Measurements from ENCODE around the gene BTG2.
A peak's percentile ranks its signal among the peaks of the same experiment; 100 is the strongest.
"Not testable (repeated sequence)": the region's sequence is repeated elsewhere in the genome, so short reads cannot be mapped to it uniquely, and the experiment has no call there.

The BTG2 gene, protein sequence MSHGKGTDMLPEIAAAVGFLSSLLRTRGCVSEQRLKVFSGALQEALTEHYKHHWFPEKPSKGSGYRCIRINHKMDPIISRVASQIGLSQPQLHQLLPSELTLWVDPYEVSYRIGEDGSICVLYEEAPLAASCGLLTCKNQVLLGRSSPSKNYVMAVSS

DNA sequence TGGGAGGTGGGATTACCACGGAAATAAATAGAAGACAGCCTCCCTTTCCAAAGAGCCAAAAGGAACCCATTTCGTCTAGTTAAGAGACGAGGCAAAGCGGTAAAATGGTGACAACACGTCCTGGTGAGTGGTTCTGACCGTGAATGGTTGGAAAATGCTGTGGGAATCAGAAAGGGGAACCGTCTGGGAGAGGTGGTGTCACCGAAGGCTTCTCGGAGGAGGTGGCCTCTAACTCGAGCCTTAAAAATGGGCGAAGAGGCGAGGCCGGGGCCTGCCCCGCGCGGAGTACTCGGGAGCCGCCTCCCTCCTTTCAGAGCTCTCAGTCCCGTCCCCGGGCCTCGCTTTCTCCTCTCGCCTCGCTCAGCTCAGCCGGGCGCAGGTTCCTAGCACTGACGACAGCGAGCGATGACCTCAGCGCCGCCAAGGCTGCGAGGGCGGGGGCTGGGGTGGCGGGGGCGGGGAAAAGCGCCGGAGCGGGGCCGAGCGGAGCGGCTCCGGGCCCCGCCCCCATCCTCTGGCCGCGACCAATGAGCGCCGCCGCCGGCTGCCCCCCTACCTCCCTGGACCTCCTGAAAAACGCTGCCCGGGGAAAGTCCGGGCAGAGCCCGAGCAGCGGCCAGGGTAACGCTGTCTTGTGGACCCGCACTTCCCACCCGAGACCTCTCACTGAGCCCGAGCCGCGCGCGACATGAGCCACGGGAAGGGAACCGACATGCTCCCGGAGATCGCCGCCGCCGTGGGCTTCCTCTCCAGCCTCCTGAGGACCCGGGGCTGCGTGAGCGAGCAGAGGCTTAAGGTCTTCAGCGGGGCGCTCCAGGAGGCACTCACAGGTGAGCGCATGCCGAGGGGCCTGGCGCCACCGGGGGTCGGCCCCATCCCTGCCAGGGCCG is at the start of gene BTG2:
Gene BTG2, plus strand, starts transcription at position 601 of the 890 bp plus-strand sequence. Its CDS starts 88 bp downstream, at position 689.
- peaks cover 43% of the 10 kb centered on the region for H3K36me3 Mint-ChIP-seq
- H3K4me3 Mint-ChIP-seq: peak within 1 kb of the TSS; percentile 86
- peak; percentile 94 for DNase-seq
- peaks cover 61% of the 10 kb centered on the region for H3K4me1 Mint-ChIP-seq
- H3K27me3 Mint-ChIP-seq: no peaks in the 10 kb centered on the region
- peak within 1 kb of the TSS; percentile 90 for H3K27ac Mint-ChIP-seq
- no peaks in the 10 kb centered on the region for H3K9me3 Mint-ChIP-seq
- CTCF ChIA-PET: interaction anchor here (1.0 to 8.9 kb wide), 6 partner anchors 10 to 34 kb away, joined by 3 to 138 read pairs (median 71); no protein-coding TSS in a partner anchor

DNA sequence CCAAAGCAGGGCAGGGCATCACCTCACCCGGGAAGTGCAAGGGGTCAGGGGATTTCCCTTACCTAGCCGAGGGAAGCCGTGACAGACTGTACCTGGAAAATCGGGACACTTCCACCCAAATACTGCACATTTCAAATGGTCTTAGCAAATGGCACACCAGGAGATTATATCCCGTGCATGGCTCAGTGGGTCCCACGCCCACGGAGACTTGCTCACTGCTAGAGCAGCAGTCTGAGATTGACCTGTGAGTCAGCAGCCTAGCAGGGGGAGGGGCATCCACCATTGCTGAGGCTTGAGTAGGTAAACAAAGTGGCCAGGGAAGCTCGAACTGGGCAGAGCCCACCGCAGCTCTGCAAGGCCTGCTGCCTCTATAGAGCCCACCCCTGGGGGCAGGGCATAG is 48.7 kb upstream of the BTG2 start:
- not testable (repeated sequence) for H3K27ac Mint-ChIP-seq, DNase-seq, H3K4me3 Mint-ChIP-seq, H3K9me3 Mint-ChIP-seq, H3K4me1 Mint-ChIP-seq, H3K36me3 Mint-ChIP-seq
- CTCF ChIA-PET: interaction anchor here (1.5 kb wide), 1 partner anchor 13 kb away, joined by 4 read pairs; no protein-coding TSS in a partner anchor
- H3K27me3 Mint-ChIP-seq: peaks cover 57% of the 10 kb centered on the region

DNA sequence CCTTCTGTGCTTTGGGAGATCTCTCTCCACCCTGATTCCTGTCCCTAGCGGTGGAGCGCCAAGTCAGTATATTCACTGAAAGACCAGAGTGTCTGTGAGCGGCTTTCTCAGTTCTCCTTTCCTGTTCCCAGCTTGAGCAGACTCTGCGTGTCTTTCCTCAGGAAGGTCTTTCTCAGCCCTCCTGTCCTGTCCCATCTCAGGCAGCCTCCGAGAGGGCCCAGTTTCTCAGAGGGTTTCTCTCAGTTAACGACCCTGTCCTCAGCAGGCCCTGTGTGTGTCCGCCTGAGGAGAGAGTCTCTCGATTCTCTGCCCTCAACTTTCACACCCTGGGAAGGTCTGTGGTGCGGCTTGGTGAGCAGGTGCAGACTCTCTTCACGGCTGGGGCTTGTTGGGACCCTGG is 41.8 kb upstream of the BTG2 start:
- H3K9me3 Mint-ChIP-seq: no peaks in the 10 kb centered on the region
- H3K27ac Mint-ChIP-seq: no peak overlapping the region
- DNase-seq: no peak
- peaks cover 30% of the 10 kb centered on the region for H3K27me3 Mint-ChIP-seq
- no peak overlapping the region for H3K4me3 Mint-ChIP-seq
- H3K36me3 Mint-ChIP-seq: no peaks in the 10 kb centered on the region
- CTCF ChIA-PET: interaction anchor here (0.6 to 11.3 kb wide), 5 partner anchors 9 to 224 kb away, joined by 3 to 591 read pairs (median 4); partner anchors contain the start of gene FMOD
- H3K4me1 Mint-ChIP-seq: peaks cover 10% of the 10 kb centered on the region

DNA sequence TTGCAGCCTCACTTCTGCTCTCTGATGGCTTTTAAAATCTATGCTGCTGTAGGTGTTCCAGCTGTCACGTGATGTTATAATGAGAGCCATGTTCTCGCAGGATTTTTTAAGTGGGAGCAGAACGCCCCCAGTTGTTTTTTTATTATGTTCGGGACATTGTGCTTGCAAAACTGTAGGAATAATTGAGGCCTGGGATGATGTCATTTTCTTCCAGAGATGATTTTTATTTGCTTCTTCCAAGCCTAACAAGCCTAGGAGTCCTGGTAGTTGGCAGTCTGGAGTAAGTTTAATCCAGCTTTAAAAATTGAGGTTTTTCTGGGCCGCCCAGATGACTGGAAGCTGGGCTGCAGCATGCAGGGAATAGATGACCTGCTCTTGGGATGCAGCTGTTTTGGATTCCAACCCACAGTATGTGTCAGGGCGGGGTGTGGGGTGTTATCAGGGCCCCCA is 41.2 kb upstream of the BTG2 start:
- H3K27ac Mint-ChIP-seq: no peak overlapping the region
- CTCF ChIA-PET: interaction anchor here (0.6 to 11.3 kb wide), 6 partner anchors 9 to 460 kb away, joined by 3 to 591 read pairs (median 4); partner anchors contain the start of gene FMOD
- peaks cover 29% of the 10 kb centered on the region for H3K27me3 Mint-ChIP-seq
- H3K4me3 Mint-ChIP-seq: no peak overlapping the region
- H3K36me3 Mint-ChIP-seq: no peaks in the 10 kb centered on the region
- H3K9me3 Mint-ChIP-seq: no peaks in the 10 kb centered on the region
- H3K4me1 Mint-ChIP-seq: peaks cover 10% of the 10 kb centered on the region
- DNase-seq: no peak

DNA sequence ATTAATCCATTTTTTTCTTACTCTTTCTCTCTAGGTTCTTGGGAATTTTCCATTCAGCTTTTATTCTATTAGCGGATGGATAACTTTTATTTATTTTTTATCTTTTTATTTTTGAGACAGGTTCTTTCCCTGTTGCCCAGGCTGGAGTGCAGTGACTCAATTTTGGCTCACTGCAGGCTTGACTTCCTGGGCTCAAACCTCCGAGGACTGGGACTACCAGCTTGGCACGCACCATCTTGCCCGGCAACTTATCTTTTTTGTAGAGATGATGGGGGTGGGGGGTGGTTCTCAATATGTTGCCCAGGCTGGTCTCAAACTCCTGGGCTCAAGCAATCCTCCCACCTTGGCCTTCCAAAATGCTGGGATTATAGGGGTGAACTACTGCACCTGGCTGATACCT is 39.8 kb upstream of the BTG2 start:
- no peak overlapping the region for H3K4me3 Mint-ChIP-seq
- H3K9me3 Mint-ChIP-seq: no peaks in the 10 kb centered on the region
- no peak for DNase-seq
- CTCF ChIA-PET: interaction anchor here (1.0 to 11.3 kb wide), 3 partner anchors 77 to 222 kb away, joined by 3 to 591 read pairs (median 11); partner anchors contain the start of gene FMOD
- H3K27ac Mint-ChIP-seq: no peak overlapping the region
- H3K36me3 Mint-ChIP-seq: no peaks in the 10 kb centered on the region
- peaks cover 10% of the 10 kb centered on the region for H3K4me1 Mint-ChIP-seq
- peaks cover 24% of the 10 kb centered on the region for H3K27me3 Mint-ChIP-seq

DNA sequence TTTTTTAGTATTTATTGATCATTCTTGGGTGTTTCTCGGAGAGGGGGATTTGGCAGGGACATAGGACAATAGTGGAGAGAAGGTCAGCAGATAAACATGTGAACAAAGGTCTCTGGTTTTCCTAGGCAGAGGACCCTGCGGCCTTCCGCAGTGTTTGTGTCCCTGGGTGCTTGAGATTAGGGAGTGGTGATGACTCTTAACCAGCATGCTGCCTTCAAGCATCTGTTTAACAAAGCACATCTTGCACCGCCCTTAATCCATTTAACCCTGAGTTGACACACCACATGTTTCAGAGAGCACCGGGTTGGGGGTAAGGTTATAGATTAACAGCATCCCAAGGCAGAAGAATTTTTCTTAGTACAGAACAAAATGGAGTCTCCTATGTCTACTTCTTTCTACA is 39.2 kb upstream of the BTG2 start:
- peaks cover 19% of the 10 kb centered on the region for H3K27me3 Mint-ChIP-seq
- not testable (repeated sequence) for H3K9me3 Mint-ChIP-seq, H3K36me3 Mint-ChIP-seq, H3K4me3 Mint-ChIP-seq, H3K27ac Mint-ChIP-seq, DNase-seq
- H3K4me1 Mint-ChIP-seq: peaks cover 16% of the 10 kb centered on the region
- CTCF ChIA-PET: interaction anchor here (1.6 to 11.3 kb wide), 5 partner anchors 76 to 222 kb away, joined by 6 to 591 read pairs (median 13); partner anchors contain the start of gene FMOD

DNA sequence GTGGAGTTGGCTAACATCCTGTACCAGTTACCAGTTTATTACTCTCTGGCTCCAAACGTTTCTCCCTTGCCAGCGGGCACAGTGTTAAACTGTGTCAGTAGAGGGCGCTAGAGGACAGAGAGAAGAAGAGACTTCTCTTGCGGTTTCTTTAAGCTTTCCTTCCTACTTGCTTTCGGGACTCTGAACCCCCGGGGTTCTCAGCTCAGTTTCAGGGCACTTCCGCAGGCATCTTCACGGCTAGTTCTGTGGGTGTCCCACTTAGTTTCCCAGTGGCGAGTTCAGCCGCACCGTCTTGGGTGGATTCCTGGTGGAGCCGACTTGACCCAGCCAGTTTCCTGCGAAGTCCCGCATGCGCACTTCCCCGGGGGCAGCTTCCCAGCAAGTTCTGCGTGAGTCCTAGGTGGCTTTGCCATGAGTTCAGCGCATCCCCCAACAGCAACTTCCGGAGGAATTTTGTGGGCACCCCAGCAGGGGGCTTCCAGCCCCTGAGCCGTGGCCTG is 37.9 kb upstream of the BTG2 start:
- DNase-seq: peak; percentile 90
- peaks cover 24% of the 10 kb centered on the region for H3K4me1 Mint-ChIP-seq
- H3K4me3 Mint-ChIP-seq: peak overlapping the region; percentile 72
- H3K36me3 Mint-ChIP-seq: no peaks in the 10 kb centered on the region
- H3K9me3 Mint-ChIP-seq: no peaks in the 10 kb centered on the region
- peaks cover 10% of the 10 kb centered on the region for H3K27me3 Mint-ChIP-seq
- peak overlapping the region; percentile 19 for H3K27ac Mint-ChIP-seq
- CTCF ChIA-PET: interaction anchor here (0.6 to 13.0 kb wide), 51 partner anchors 10 to 862 kb away, joined by 3 to 591 read pairs (median 4); partner anchors contain the start of genes FMOD, LAX1, MYBPH and OPTC

DNA sequence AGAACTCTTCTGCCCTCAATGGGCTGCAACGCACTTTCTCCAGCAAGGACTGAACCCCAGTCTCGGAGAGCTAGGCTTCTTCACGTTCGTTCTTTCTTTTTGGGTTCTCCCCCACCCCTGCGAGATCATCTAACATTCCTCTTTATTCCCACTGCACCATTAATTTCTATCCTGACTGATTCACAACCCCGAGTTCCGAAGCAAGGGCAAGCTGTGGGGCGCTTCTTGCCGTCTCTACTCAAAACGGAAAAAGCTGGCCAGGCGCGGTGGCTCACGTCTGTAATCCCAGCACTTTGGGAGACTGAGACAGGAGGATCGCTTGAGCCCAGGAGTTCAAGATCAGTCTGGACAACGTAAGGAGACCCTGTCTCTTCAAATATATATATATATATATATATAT is 37.4 kb upstream of the BTG2 start:
- Mint-ChIP-seq H3K9me3 (no peaks in the 10 kb centered on the region), H3K27ac (peak overlapping the region; percentile 19), H3K4me1 (peaks cover 27% of the 10 kb centered on the region), H3K27me3 (peaks cover 8% of the 10 kb centered on the region), H3K36me3 (no peaks in the 10 kb centered on the region), H3K4me3 (peak overlapping the region; percentile 72)
- CTCF ChIA-PET: interaction anchor here (0.6 to 13.0 kb wide), 49 partner anchors 9 to 862 kb away, joined by 3 to 591 read pairs (median 4); partner anchors contain the start of genes FMOD, LAX1, OPTC and PRELP
- DNase-seq: no peak

DNA sequence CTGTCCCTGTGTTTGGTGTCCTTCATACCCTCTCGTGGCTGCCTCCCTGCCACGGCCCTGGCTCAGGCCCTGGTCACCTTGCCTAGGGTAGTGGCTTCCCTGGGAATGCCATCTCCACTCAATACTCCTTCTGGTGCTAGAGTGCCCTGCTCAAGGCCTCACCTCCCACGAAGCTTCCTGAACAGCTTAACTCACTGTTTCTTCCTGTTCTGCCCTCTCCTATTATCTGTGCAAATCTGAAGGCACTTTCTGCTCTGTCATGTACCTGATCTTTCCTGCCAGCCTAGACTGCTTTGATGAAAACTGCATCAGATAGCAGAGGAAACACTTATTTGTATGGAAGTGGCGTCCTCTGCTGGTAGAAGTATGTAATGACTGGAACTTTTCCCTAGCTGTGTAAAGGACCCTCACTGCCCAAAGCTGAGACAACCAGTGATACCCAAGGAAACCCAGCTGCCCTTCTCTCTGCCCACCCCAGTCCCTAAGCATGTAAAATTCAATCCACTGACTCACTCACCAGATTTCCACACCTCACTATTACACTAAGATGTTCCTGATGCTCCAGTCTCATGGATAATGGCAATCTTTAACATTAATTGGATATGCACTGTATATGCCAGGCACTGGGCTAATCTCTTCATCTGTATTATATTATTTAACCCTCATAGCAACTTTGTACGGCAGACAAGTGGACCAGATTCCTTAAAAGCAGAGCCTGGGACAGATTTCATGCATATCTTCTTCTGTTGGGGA is 36.2 kb upstream of the BTG2 start:
- peak; percentile 57 for DNase-seq
- Mint-ChIP-seq H3K27ac (no peak overlapping the region), H3K4me3 (no peak overlapping the region), H3K36me3 (no peaks in the 10 kb centered on the region), H3K9me3 (no peaks in the 10 kb centered on the region), H3K4me1 (peaks cover 39% of the 10 kb centered on the region), H3K27me3 (no peaks in the 10 kb centered on the region)
- CTCF ChIA-PET: interaction anchor here (0.5 to 13.0 kb wide), 24 partner anchors 10 to 359 kb away, joined by 3 to 591 read pairs (median 6); partner anchors contain the start of genes BTG2, FMOD, OPTC and PRELP

DNA sequence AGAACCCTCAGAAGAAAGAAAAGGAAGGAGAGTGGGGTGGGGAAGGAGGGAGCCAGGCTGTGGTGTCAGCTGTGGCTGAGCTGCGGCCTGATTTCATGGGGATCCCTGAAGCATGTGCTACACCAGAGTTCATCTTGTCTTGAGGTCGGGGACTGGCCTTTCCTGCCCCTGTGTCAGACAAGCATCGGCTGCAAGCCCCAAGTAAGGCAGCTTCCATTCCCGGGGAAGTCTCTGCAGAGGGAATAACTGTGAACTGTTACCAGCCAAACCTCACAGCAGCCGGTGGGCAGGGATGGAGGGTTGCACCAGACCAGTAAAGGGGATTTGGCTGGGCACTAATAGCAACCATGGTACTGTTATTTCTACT is 35.7 kb upstream of the BTG2 start:
- Mint-ChIP-seq H3K4me3 (no peak overlapping the region), H3K9me3 (no peaks in the 10 kb centered on the region), H3K36me3 (no peaks in the 10 kb centered on the region), H3K27ac (no peak overlapping the region), H3K27me3 (no peaks in the 10 kb centered on the region), H3K4me1 (peaks cover 45% of the 10 kb centered on the region)
- CTCF ChIA-PET: interaction anchor here (0.5 to 13.0 kb wide), 22 partner anchors 9 to 329 kb away, joined by 3 to 591 read pairs (median 6); partner anchors contain the start of genes BTG2, FMOD, OPTC and PRELP
- no peak for DNase-seq

DNA sequence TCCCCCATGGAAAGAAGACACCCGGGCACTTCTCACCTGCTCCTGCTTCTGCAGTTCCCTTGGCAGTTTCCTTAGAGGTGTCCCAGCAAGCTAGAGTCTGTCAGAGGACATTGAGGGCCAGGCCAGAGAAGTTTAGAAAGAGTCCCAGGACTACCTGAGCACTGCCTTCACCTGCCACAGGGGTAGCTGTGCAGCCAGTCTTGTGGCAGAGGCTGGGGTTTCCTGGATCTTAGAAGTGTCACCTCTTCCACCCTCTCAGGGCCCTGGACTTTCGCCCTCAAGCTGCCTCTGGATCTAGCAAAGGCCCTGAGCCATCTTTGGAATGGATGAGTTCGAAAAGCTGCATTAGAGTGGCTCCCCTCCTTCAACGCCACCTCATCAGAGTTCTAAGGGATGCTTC is 34.9 kb upstream of the BTG2 start:
- Mint-ChIP-seq H3K4me3 (no peak overlapping the region), H3K9me3 (no peaks in the 10 kb centered on the region), H3K27ac (no peak overlapping the region), H3K27me3 (no peaks in the 10 kb centered on the region), H3K36me3 (no peaks in the 10 kb centered on the region), H3K4me1 (peaks cover 53% of the 10 kb centered on the region)
- no peak for DNase-seq
- CTCF ChIA-PET: interaction anchor here (0.8 to 13.0 kb wide), 20 partner anchors 12 to 328 kb away, joined by 3 to 591 read pairs (median 6); partner anchors contain the start of genes BTG2, FMOD, OPTC and PRELP

DNA sequence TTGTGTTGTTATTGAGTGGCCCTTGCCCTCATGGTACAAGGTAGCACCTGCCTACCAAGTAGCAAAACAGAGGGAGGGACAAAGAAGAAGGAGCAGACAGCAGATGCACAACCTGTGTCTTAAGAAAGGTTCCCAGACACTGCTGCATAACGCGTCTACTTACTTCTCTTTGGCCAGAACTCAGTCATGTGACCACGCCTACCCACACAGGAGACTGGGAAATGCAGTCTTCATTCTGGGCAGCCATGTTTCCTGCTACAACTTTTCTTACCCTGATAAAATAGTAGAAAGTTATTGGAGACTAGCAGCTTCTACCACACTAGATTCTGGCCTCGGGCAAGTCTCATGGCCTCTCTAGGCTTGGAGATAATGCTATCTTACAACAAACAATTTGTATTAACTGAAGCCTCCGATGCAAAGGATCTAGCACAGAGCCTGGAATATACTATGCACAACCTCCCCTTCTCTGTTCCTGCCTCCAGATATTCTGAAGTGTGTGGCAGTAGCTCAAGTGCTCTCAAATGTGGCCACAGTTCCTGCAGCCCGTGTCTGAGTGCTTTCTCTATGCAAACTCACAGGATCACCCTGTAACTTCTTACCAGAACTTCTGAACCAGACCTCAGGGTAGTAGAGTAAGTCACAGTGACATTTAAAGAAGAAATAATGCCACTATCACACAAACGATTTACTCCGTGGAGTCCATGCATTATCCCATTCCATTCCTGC is 34.1 kb upstream of the BTG2 start:
- CTCF ChIA-PET: interaction anchor here (1.1 to 13.0 kb wide), 13 partner anchors 11 to 233 kb away, joined by 3 to 591 read pairs (median 14); partner anchors contain the start of genes BTG2, FMOD and OPTC
- H3K27ac Mint-ChIP-seq: peak overlapping the region; percentile 61

More for the DNA sequence above, 34.1 kb upstream of the BTG2 start:
- peaks cover 57% of the 10 kb centered on the region for H3K4me1 Mint-ChIP-seq
- H3K9me3 Mint-ChIP-seq: no peaks in the 10 kb centered on the region
- no peaks in the 10 kb centered on the region for H3K27me3 Mint-ChIP-seq
- H3K4me3 Mint-ChIP-seq: no peak overlapping the region
- peak; percentile 85 for DNase-seq
- H3K36me3 Mint-ChIP-seq: no peaks in the 10 kb centered on the region
